Left ventricle myocardium inferior (tissue), 1 donor: ENCODE data around the gene RASL10B. TPM values are rescaled to one million over a fixed set of nuclear protein-coding genes. Genes with fewer than 3 reads are reported as not detected.
"Not testable (repeated sequence)": the region's sequence is repeated elsewhere in the genome, so short reads cannot be mapped to it uniquely, and the experiment has no call there.

Experiments
- DNase-seq: peaks from one replicate; pipeline ENCODE4 v3.0.0-alpha.2; 2020
- H3K27ac ChIP-seq: fragments of 200-600 bp; replicated peaks from 2 replicates; pipeline ENCODE4 v1.8.0; 2021
- H3K27me3 ChIP-seq: fragments of 200-600 bp; 2 replicates; pipeline ENCODE4 v1.8.0; 2021; ENCODE audit warnings: low read depth
- H3K36me3 ChIP-seq: fragments of 200-600 bp; 2 replicates; pipeline ENCODE4 v1.8.0; 2021
- H3K4me1 ChIP-seq: fragments of 200-600 bp; 2 replicates; pipeline ENCODE4 v1.8.0; 2021
- H3K4me3 ChIP-seq: fragments of 200-600 bp; 2 replicates; pipeline ENCODE4 v1.8.0; 2021; ENCODE audit warnings: mild to moderate bottlenecking, moderate library complexity
- H3K9me3 ChIP-seq: fragments of 200-600 bp; replicated peaks from 2 replicates; pipeline ENCODE4 v1.8.0; 2021
- CTCF ChIP-seq: fragments of 200-600 bp; IDR thresholded peaks from 2 replicates; pipeline ENCODE4 v1.8.0; 2021; ENCODE audit warnings: antibody characterized with exemption, mild to moderate bottlenecking, borderline replicate concordance
- intact Hi-C: fragments of 100-400 bp; cut with micrococcal nuclease; formaldehyde crosslinking; loops from one replicate; pipeline ENCODE4 v1.11.0; 2022
- total RNA-seq: library from RNA; stranded (reverse); fragmentation: NEBNext Ultra II Directional; extraction: Animal tissue kit (Norgen Biotek cat#: 25700); gene quantifications from one replicate; pipeline ENCODE4 v1.2.1, GENCODE V29; 2021
- donor health status: DM: no; HTN: yes; CAD: no; lungs with severe emphysema.

Gene RASL10B
- total RNA-seq, 1 donor from 2014 or later = 18.4 TPM

- Histone ChIP-seq H3K27ac (no peak overlapping the region), H3K4me1 (peaks cover 31% of the 10 kb centered on the region), H3K4me3 (peak overlapping the region; percentile 32), H3K9me3 (no peaks in the 10 kb centered on the region), H3K36me3 (no peaks in the 10 kb centered on the region), H3K27me3 (peaks cover 72% of the 10 kb centered on the region)
- no peak for TF ChIP-seq CTCF
- DNase-seq = no peak
- intact Hi-C loops = no loop called here
Observed at GRCh38 chr17:35750526-35751395, 19.3 kb downstream of the RASL10B start.

DNA sequence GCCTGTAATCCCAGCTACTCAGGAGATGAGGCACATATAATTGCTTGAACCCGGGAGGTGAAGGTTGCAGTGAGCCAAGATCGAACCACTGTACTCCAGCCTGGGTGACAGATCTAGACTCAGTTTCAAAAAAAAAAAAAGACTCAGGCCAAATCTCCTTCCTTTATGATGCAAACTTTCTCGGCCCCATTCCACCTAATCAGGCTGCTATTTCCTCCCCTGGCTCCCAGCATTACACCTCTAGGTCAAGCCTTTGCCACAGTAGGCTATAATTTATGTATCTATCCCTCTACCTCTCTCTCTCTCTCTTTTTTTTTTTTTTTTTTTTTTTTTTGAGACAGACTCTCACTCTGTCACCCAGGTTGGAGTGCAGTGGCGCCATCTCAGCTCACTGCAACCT, 20.1 kb downstream of the RASL10B start:
- Histone ChIP-seq H3K27me3 (peaks cover 64% of the 10 kb centered on the region), H3K4me1 (peaks cover 31% of the 10 kb centered on the region)
- H3K4me3 ChIP-seq, DNase-seq, intact Hi-C loops, H3K36me3 ChIP-seq, H3K27ac ChIP-seq, H3K9me3 ChIP-seq: not testable (repeated sequence)

GRCh38 chr17:35752471-35752870, 21.0 kb downstream of the RASL10B start:
- TF ChIP-seq CTCF = no peak
- Histone ChIP-seq H3K36me3 (no peaks in the 10 kb centered on the region), H3K27me3 (peaks cover 55% of the 10 kb centered on the region), H3K9me3 (no peaks in the 10 kb centered on the region), H3K27ac (no peak overlapping the region), H3K4me1 (peaks cover 28% of the 10 kb centered on the region), H3K4me3 (no peak overlapping the region)
- intact Hi-C loops = no loop called here
- no peak for DNase-seq

DNA sequence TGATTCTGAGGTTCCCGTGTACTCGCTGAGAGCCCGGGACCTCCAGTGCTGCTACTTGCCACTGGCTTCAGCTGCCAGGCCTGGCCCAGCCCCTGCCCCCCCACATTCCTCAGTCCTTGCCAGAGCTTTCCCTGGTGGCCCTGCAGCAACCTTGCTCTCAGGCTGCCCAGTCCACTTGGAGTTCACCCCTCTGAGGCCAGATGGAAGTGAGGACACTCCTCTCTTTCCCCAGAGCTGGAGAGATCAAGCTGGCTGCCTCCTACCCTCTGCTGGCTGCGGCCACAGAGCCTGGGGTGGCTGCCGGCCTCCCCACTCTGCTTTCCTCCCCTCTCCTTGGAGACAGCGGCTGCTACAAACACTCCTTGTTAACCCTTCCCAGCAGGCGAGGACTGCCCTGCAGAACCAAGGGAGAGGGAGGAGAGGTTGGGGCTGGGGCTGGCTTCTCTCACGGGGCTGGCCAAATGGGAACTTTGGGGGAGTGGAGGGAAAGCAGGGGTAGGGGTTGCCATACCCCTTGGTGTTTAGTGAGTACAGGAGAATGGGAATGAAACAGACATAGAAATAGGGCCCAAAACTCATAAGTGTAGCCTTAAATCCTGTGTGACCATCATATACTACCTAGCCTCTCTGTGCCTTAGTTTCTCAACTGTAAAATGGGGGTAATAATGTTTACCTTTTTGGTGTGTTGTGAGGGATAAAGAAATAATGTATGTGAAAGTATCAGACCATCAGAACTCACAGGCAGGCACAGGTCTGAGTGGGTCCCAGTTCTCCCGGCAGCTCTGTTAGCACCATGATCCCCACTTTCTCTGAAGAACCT, 21.7 kb downstream of the RASL10B start, which contains the start of gene GAS2L2:
GAS2L2 (minus strand) TSS at position 295 of the 820 bp plus-strand sequence. CDS start 389 bp downstream, outside the sequence.
- H3K27ac ChIP-seq = no peak within 1 kb of the TSS
- no peak for DNase-seq
- no peaks in the 10 kb centered on the region for H3K36me3 ChIP-seq
- intact Hi-C loops = no loop called here
- TF ChIP-seq CTCF = no peak
- H3K27me3 ChIP-seq = peaks cover 48% of the 10 kb centered on the region
- H3K9me3 ChIP-seq = no peaks in the 10 kb centered on the region
- H3K4me1 ChIP-seq = peaks cover 21% of the 10 kb centered on the region
- H3K4me3 ChIP-seq = no peak within 1 kb of the TSS

GRCh38 chr17:35757243-35757642, 25.8 kb downstream of the RASL10B start:
- no peaks in the 10 kb centered on the region for H3K9me3 ChIP-seq

More at GRCh38 chr17:35757243-35757642, 25.8 kb downstream of the RASL10B start:
- H3K4me3 ChIP-seq = no peak overlapping the region
- no peak for DNase-seq
- peaks cover 10% of the 10 kb centered on the region for H3K27me3 ChIP-seq
- peaks cover 10% of the 10 kb centered on the region for H3K4me1 ChIP-seq
- intact Hi-C loops = no loop called here
- H3K27ac ChIP-seq = no peak overlapping the region
- no peaks in the 10 kb centered on the region for H3K36me3 ChIP-seq
- no peak for TF ChIP-seq CTCF
